Measurements from ENCODE around the gene RMP24.
"Not testable (repeated sequence)": the region's sequence is repeated elsewhere in the genome, so short reads cannot be mapped to it uniquely, and the experiment has no call there.

RMP24 gene

GRCh38 chr18:35962320-35962719 lies 10.2 kb upstream of the RMP24 start:
- Histone ChIP-seq H3K27ac (no peak overlapping the region), H3K4me3 (no peak overlapping the region)
- TF ChIP-seq CTCF (IDR thresholded peaks at IDR 0.05): no peak
- no peak for DNase-seq (ENCODE audit: low spot score)

GRCh38 chr18:35964319-35964718 lies 8.2 kb upstream of the RMP24 start:
- Histone ChIP-seq H3K4me3 (no peak overlapping the region), H3K27ac (no peak overlapping the region)
- DNase-seq (ENCODE audit: low spot score): no peak
- TF ChIP-seq CTCF (IDR thresholded peaks at IDR 0.05): no peak

- H3K27ac ChIP-seq; H3K4me3 ChIP-seq; DNase-seq (ENCODE audit: low spot score): not testable (repeated sequence)
These were observed 4.6 kb upstream of the RMP24 start for GRCh38 chr18:35967866-35968265.

GRCh38 chr18:35968278-35968880 lies 4.1 kb upstream of the RMP24 start:
- no peak for TF ChIP-seq CTCF (IDR thresholded peaks at IDR 0.05)
- no peak overlapping the region for H3K27ac ChIP-seq
- no peak overlapping the region for H3K4me3 ChIP-seq
- DNase-seq (ENCODE audit: low spot score): no peak

- Histone ChIP-seq H3K27ac (no peak overlapping the region), H3K4me3 (no peak overlapping the region)
- no peak for TF ChIP-seq CTCF (IDR thresholded peaks at IDR 0.05)
- DNase-seq (ENCODE audit: low spot score): no peak
These were observed 2.8 kb upstream of the RMP24 start for GRCh38 chr18:35969676-35970075.

- peak overlapping the region; percentile 88 for H3K4me3 ChIP-seq
- peak overlapping the region; percentile 86 to 95 for H3K27ac ChIP-seq
- no peak for DNase-seq (ENCODE audit: low spot score)
- no peak for TF ChIP-seq CTCF (IDR thresholded peaks at IDR 0.05)
These were observed 750 bp upstream of the RMP24 start for GRCh38 chr18:35971661-35972196.

GRCh38 chr18:35973650-35974049 lies 1.2 kb downstream of the RMP24 start:
- H3K27ac ChIP-seq: no peak overlapping the region
- TF ChIP-seq CTCF (IDR thresholded peaks at IDR 0.05): no peak
- peak overlapping the region; percentile 88 for H3K4me3 ChIP-seq
- no peak for DNase-seq (ENCODE audit: low spot score)

Data from coronary artery (tissue), 2 donors.